HCEC 1CT (cell line): Measurements from ENCODE around the gene JADE1.

ENCODE experiments used
- DNase-seq: peaks from one replicate; pipeline ENCODE4 v3.0.0-alpha.2; 2017

Gene JADE1

DNA sequence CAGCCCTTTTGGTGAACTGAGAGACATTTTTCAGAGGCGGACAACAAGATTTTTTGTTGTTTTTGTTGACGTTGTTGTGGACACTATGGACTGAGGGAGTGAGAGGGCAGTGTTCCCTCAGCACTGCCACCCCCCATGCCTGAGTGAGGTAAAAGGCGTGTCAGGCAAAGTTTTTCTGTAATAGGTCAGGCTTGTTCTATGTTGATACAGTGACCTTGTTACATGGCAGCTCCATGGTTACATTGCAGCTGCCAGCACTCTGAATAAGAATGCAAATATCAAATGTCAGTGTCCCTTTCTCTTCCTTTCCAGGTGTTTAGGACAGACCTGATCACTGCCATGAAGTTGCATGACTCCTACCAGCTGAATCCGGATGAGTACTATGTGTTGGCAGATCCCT is 36.6 kb downstream of the JADE1 start:
- DNase-seq = no peak

DNA sequence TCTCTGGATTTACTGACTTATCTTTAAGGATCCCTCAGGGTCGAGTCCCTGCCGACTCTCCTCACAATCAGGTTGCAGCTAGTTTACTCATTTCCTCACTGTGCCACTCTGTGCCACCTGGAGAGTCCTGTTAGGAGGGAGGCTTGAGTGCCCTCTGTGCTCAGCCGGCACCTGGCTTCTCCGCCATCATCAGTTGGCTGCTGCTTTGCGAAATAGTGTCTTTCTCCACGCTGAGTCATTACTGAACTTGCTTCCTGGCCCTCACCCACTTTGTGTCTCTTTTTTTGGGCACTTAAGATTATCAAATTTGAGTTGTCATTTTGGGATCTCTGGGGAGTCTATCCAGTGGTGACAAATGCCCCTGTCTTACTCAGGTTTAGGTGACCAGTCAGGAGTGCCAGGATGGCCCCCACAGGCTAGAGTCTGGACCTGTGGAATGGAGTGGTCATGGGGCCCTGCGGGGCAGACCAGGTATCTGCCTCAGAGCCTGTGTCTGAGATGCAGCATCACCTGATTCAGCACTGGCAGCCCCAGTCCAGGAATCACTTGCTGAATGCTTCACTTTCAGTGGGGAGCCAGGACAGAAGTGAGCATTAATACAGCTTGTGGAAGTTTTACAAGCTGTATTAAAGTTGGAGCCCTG is 37.7 kb downstream of the JADE1 start:
- DNase-seq = no peak

DNA sequence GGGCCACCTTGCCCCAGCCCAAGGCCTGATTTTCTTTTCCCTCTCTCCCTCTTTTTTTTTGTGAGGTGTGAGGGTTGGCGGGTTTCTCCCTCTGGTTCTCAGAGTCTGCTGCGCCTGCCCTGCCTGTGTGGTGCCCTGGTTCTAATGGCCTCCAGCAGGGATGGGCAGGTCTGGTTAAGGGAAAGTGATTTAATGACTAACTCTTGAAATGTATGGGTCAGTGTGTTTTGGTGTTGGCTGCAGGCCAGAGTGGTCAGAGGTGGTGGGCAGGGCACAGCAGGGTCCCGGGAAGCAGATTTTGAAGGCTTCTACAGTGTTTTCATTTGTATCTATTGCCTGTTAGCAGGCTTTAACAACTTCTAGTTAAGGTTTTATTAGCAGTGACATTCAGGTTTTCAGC is 39.0 kb downstream of the JADE1 start:
- DNase-seq = no peak

DNA sequence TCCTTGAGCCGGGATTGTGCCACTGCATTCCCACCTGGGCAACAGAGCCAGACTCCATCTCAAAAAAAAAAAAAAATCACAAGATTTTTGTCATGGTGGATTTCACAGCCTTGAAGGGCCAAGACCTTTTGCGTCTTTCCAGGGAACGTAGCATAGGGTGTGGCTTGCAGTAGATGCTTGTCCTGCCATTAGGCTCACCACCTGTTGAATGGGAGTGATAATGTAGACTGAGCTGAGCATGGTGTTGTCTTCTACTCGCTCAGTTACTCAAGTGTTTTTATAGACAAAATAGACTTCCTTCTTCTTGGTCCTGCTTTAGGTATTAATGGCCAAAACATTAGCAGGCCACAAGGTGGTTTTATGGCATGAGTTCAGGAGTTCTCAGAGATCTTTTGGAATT is 40.8 kb downstream of the JADE1 start:
- DNase-seq = no peak

DNA sequence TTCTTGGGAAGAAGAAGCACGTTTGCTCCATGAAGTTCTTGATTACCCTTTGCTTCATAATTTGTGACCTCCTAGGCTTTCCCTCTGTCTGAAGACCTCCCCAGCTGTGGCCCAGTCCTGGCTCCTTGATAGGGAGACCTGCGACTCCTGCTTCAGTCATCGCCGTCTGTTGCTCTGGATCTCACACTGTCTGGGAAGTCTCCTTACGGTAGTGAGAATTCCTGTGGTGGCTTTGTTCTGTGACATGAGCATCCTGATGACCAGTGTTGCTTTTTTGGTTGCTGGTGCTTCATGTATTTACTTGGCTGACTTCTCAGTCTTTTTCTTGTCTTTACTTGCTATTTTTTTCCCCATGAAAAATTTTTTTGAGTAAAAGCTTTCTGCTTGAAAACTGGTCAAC is 44.2 kb downstream of the JADE1 start:
- no peak for DNase-seq

DNA sequence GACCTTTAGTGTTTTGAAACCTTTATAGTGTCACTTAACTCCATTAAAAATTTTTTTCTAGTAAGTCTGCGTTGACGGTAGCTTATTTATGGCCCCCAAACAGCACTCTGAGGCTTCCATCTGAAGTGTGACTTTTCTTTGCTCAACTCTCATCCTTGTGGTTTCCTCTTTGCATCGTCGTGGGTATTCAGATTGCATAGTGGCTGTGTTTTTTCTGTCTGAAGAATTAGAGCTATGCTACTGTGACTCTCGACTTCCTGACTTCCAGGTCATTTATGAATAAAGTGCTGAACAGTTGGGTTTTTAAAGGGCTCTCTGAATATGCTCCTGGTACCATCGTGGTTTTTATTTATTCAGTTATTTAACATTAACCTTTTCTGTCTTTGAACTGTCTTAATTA is 44.9 kb downstream of the JADE1 start:
- DNase-seq = no peak

DNA sequence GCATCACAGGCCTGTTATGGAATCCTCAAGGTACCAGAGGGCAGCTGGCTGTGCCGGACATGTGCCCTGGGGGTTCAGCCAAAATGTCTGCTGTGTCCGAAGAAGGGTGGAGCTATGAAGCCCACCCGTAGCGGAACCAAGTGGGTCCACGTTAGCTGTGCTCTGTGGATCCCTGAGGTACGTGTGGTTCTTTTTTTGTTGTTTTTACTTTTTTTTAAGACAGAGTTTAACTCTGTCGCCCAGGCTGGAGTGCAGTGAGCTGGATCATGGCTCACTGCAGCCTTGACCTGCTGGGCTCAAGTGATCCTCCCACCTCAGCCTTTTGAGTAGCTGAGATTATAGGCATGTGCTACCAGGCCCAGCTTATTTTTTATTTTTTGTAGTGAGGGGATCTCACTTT is 46.1 kb downstream of the JADE1 start:
- DNase-seq = no peak

DNA sequence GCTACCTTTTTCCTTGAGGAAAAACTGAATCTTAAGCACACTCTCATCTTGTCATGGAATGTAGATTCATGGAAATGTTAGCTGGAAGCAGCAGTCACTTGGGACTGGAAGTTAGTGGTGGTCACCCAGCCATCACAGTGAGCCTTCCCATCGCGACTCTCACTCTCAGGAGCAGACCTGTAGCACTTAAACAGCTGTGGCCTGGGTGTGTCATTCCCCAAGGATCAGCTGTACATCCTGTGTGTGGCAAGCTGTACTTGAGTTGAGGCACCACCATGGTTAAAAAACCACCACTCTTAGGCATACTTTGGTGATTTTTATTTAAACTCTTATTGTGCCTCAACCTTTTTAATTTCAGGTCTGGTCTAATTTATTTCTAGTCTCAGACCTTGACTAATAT is 46.7 kb downstream of the JADE1 start:
- no peak for DNase-seq

DNA sequence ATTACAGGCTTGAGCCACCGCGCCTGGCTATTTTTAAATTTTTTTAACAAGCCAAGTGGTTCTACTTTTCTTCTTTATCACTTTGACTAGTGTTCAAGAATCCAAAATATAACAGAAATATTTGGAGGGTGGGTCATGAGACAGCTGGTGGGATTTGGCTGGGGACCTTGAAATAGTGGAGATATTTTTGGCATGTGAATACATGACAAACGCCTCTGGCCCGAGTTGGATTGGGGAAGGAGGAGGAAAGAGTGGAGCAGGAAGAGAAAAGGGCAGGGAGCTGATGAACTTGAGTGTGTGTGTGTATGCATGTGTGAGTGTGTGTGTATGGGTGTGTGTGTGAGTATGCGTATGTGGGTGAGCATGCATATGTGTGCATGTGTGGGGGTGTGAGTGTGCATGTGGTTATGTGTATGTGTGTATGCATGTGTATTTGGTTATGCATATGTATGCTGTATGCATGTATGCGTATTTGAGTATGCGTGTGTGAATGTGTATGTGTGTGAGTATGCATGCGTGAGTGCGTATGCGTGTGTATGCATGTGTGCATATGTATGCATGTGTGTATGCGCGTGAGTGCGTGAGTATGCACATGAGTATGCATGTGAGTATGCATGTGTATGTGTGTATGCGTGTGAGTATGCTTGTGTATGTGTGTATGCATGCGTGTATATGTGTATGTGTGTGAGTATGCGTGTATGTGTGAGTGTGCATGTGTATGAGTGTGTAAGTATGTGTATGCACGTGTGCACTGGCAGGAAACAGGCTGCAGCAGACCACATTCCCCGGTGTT is 49.6 kb downstream of the JADE1 start:
- peak; percentile 55 for DNase-seq

DNA sequence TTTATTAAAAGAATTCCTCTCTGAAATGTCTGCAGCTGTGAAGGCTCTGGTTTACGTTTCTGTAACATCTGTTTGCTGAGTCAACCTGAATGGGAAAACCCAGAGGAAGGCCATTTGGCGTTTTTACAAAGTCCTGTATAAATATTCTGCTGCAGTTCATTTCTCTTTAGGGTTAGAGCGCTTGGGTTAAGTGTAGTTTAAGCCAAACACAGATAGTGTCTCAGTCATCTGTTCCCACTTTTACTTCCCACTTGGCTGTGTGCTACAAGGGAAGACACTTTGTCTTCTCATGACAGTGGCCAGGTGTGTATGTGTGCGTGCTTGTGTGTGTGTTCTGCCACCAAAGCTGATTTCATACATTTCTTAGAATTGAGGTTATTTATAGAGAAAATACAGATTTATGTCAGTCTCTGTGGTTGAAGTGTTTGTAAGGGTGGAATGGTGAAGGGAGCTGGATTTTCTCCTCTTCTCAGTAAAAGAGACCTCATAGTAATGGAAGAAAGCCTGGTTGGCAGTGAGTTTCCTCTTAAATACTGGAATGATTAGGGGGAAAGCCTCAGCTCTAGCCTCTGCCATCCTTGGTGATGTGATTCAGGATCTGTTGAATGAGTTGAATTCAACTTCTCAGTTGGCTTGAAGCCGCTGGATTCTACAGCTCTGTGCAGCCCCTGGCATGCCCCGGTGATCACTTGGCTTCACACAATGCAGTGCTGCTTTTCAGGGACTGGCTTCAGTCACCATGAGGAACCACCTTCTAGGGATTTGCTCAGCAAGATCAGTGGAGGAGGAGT is 50.6 kb downstream of the JADE1 start:
- DNase-seq = peak; percentile 67

DNA sequence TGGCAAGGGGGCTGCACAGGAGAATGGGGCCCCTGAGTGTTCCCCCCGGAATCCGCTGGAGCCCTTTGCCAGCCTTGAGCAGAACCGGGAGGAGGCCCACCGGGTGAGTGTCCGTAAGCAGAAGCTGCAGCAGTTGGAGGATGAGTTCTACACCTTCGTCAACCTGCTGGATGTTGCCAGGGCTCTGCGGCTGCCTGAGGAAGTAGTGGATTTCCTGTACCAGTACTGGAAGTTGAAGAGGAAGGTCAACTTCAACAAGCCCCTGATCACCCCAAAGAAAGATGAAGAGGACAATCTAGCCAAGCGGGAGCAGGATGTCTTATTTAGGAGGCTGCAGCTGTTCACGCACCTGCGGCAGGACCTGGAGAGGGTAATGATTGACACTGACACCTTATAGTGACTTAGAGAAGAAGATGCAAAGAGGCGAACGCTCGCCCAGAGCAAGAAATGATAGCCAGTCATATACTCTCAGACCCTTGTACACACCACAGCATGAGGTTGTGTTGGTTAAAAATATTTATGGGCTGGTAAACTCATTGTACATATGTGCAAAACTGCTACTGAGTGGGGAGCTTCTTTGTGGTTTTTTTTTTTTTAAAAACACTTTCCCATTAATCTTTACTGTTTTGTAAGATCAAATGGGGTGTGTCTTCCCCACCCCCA is 52.5 kb downstream of the JADE1 start:
- DNase-seq = no peak

DNA sequence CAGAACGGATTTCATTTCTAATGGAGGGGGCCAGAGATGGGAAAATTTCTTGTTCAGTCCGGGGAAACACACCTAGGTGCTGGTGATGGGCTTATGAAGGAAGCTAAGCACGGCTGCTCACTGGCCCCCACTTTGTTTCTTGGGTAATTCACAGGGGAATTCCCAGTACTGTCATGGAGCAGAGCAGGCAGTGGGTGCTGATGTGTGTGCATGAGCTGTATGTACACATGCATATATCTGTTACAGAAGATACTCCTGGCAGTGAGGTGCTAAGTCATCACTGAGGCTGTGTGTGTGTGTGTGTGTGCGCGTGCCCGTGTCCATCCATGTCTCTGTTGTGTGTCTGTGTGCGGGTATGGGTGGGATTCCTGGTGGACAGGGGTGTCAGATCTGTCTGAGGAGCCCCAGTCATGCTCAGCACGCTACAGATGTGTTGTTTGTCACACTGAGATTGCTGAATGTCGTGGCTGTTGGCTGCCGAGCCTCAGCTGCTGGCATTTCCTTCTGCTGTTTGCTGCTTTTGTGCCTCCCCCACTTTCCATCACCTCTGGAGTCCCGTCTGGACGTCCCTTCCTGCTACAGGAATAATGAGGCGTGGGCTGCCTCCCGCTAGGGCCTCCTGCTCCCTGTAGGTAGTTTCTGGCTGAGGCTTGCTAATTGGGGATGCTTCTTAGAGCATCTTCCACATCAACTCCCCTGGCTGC is 53.3 kb downstream of the JADE1 start:
- no peak for DNase-seq

DNA sequence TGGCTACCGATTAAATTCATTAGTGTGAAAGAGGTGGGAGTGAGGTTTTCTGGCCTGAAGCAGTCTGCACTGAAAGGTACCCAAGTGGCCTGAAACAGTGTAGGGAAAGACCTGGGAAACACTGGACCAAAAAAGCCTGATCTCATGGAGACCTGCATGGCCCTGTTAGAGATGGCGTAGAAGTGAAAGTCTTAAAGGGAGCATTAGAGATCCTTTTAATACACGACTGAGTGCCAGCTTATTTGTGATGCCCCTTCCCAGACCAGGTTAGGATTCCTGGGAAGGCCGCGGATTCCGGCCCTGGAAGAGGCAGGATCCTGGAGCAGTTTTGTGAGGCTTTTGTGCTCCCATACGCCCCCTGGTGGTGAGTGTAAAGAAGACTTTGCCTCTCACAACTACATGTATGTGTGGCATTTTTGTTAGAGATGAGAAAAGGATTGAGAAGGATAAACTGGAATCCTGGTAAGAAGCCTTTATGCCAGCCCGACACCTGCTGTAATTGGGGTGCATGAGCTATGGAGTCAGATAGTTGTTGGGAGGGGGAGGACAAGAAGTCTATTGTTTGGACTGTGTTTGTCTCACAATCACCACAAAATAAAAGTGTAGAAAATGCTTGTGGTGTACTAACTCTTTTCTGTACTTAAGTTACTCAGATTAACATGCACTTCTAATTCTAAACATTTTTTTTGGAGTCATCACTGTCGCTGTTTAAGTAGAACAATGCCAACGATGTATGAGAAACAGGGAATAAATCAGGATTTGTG is 54.0 kb downstream of the JADE1 start:
- DNase-seq = peak; percentile 33

DNA sequence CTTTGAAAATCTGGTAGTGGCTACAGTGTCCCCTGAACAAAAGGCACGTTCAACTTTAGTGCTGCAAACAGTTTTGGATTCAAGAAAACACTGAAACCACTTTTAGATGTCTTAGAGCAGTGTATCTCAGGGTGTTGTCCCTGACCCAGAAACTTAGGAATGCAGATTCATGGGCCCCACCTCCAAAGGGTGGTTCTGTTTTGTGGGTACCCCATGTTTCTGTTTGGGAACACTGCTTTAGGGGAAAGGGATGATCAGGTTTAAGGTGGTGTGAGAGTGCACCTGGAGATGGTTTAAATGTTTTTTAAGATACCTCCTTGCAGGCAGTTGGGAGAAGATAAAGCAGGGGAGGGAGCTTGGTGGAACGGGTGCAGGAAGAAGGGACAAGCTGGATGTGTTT is 55.6 kb downstream of the JADE1 start:
- DNase-seq = no peak

DNA sequence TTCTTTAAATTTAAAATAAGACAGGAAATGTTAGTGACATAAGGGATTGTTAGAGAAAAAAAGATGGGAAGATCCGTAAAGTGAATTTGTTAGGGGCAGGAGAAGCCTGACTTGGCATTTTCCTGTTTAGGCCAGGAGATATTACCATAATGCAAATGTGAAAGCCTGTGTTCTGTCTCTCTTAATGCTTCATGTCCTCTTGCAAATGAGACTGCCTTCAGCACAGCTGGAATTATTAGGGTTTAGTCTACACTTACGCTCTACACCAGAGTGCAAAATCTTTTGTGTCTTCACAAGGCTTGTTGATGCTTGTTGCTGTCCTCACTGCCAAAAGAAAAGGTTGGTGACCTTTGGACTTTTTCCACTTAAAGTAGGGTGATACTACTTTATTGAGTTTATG is 56.8 kb downstream of the JADE1 start:
- DNase-seq = no peak

DNA sequence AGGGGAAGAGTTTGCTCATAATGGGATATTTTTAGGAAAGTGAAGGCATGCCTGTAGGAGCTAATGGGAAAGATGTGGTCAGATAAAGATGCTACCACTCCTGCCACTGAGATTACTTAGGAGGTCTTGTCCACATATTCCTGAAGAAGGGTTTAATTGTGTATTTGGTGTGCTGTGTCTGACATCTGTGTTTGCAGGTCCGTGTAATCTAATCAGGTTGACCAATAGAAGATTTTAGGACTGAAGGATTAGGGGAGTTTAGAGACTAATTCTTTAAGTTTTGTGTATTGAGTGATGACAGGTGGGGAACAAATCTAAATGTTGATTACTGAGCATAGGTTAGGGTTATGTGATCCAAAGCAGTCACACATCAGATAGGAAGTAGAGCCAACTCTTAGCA is 57.2 kb downstream of the JADE1 start:
- DNase-seq = no peak

DNA sequence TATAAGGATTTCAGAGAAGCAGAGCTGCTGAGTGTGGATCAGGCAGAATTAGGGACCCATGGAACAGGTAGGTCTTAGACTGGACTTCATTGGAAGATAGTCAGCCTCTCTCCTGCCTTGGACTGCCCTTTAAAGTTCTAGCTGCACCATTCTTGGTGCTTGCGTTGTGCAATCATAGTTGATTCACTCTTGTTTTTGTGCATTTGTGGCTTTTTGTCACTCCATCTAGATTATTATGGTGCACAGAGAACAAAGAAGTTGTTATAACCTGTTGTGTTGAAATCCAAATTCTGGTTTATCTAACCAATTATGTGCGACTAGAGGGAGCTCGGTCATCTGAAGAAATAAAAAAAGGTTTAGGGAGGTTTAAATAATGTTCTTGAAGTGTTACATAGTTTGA is 59.3 kb downstream of the JADE1 start:
- no peak for DNase-seq

DNA sequence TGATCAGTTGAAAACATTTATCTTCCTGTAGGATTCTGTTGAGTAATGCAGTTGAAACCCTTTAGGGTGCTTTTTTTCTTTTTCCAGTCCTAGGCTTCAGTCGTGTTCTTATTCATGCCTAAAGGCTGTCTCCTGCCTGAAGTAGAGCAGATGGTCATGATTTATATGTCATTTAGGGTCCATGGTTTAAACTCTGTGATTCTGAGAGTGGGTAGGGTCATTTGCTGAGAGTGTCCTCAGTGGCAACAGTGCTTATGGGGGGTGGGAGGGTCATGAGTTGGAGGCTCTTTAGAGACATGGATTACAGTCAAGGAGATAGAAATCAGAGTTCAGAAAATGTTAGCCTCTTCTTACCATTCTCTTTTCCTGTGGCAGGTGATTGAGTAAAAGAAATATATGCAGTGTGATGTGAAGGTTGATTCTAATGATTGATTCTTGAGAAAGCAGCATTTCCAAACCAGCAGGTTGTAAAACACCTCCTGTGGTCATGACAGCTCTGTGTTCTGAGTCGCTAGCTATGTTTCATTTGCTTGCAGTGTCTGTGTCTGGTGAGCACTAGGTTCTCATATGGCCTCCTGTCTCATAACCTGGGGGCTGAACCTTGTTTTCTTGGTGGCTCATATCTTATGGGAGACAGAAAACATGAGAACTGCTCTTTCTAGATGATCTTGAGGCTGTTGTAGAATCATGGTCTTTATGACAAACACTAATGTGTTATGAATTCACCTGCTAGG is 60.4 kb downstream of the JADE1 start:
- no peak for DNase-seq

DNA sequence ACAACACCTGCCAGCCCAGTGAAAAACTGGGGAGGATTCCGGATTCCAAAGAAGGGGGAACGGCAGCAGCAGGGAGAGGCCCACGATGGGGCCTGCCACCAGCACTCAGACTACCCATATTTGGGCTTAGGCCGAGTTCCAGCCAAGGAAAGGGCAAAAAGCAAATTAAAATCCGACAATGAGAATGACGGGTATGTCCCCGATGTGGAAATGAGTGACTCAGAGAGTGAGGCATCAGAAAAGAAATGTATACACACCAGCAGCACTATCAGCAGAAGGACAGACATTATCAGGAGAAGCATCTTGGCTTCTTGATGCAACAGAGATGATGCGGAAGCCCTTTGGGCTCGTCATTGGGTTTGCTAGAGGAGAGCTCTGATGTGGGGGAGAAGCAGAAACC is 62.4 kb downstream of the JADE1 start:
- DNase-seq = peak; percentile 90

DNA sequence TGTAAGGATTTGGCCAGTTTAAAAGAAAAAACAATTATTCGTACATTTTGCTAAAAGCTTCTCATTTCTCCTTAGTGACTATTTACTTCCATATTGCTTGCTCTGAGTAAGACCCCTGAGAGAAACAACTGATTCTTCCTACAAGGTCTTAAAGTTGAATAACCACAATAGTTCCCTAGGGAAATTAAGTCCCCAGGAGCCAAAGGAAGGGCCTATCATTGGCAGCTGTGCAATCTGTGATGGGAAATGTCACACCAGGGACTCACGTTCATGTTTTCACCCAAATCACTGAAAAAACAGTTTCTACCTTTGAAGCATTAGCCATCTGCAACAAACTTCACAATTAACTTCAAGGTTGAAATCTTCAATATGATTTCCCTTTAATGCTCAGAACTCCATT is 66.7 kb downstream of the JADE1 start:
- no peak for DNase-seq

DNA sequence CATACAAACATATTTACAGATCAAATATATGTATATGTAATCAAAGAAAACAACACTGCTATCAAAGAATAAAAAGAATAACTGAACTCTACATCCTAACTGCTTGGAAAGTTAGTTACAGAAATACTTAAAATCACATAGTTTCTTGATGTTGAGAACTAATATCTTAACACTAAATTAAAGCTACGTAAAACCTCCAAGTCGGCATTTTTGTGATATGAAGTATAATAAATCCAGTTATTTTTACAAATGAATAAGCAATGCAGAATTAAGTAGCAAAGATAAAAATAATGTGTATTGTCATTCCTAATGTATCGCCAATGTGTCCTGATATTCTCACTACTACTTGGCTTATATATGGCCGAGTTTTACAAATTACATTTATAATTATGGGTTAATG is 68.4 kb downstream of the JADE1 start:
- no peak for DNase-seq
